Measurements from ENCODE around the gene APOBEC3H.

APOBEC3H gene

GRCh38 chr22:39095971-39096370 lies 1.1 kb upstream of the APOBEC3H start:
- TF ChIP-seq CTCF (IDR thresholded peaks at IDR 0.05; ENCODE audit: low read length, missing control alignments): no peak
- no peak overlapping the region for H3K4me3 ChIP-seq (replicated peaks; ENCODE audit: low read depth, low read length)
- DNase-seq (ENCODE audit: low read depth): no peak

- TF ChIP-seq CTCF (IDR thresholded peaks at IDR 0.05; ENCODE audit: low read length, missing control alignments): no peak
- no peak for DNase-seq (ENCODE audit: low read depth)
- no peak overlapping the region for H3K4me3 ChIP-seq (replicated peaks; ENCODE audit: low read depth, low read length)
Observed at GRCh38 chr22:39098026-39098425, 982 bp downstream of the APOBEC3H start.

- H3K4me3 ChIP-seq (replicated peaks; ENCODE audit: low read depth, low read length): no peak overlapping the region
- TF ChIP-seq CTCF (IDR thresholded peaks at IDR 0.05; ENCODE audit: low read length, missing control alignments): no peak
- DNase-seq (ENCODE audit: low read depth): no peak
Observed at GRCh38 chr22:39098576-39098975, 1.5 kb downstream of the APOBEC3H start.

GRCh38 chr22:39101226-39101625 lies 4.2 kb downstream of the APOBEC3H start:
- H3K4me3 ChIP-seq (replicated peaks; ENCODE audit: low read depth, low read length): no peak overlapping the region
- no peak for TF ChIP-seq CTCF (IDR thresholded peaks at IDR 0.05; ENCODE audit: low read length, missing control alignments)
- DNase-seq (ENCODE audit: low read depth): no peak

- no peak for TF ChIP-seq CTCF (IDR thresholded peaks at IDR 0.05; ENCODE audit: low read length, missing control alignments)
- H3K4me3 ChIP-seq (replicated peaks; ENCODE audit: low read depth, low read length): no peak overlapping the region
- DNase-seq (ENCODE audit: low read depth): no peak
Observed at GRCh38 chr22:39103431-39103830, 6.4 kb downstream of the APOBEC3H start.

GRCh38 chr22:39106326-39106725 lies 9.3 kb downstream of the APOBEC3H start:
- no peak for TF ChIP-seq CTCF (IDR thresholded peaks at IDR 0.05; ENCODE audit: low read length, missing control alignments)
- no peak for DNase-seq (ENCODE audit: low read depth)

GRCh38 chr22:39108487-39108886 lies 11.4 kb downstream of the APOBEC3H start:
- no peak for TF ChIP-seq CTCF (IDR thresholded peaks at IDR 0.05; ENCODE audit: low read length, missing control alignments)
- DNase-seq (ENCODE audit: low read depth): no peak
- no peak overlapping the region for H3K4me3 ChIP-seq (replicated peaks; ENCODE audit: low read depth, low read length)

More at GRCh38 chr22:39106326-39106725, 9.3 kb downstream of the APOBEC3H start:
- no peak overlapping the region for H3K4me3 ChIP-seq (replicated peaks; ENCODE audit: low read depth, low read length)

All from fibroblast of pulmonary artery (primary cell).